Measurements from ENCODE around the gene FOXS1.

GRCh38 chr20:31813611-31814010 is 31.8 kb downstream of the FOXS1 start:
- TF ChIP-seq CTCF (IDR thresholded peaks at IDR 0.05) (no peak), EZH2phosphoT487 (IDR thresholded peaks at IDR 0.05; ENCODE audit: borderline replicate concordance, low read depth) (no peak), TAF1 (IDR thresholded peaks at IDR 0.05; ENCODE audit: borderline replicate concordance, low read depth, low read length) (no peak), FOXJ3 (CRISPR knock-in tag; IDR thresholded peaks at IDR 0.05) (no peak), USF2 (IDR thresholded peaks at IDR 0.05; ENCODE audit: borderline replicate concordance, low read depth, low read length) (no peak), FOXM1 (IDR thresholded peaks at IDR 0.05; ENCODE audit: low read depth) (no peak), FOSL2 (IDR thresholded peaks at IDR 0.05; ENCODE audit: borderline replicate concordance, low read depth) (no peak), EP300 (IDR thresholded peaks at IDR 0.05; ENCODE audit: borderline replicate concordance in 1 of 2, low read depth in 1 of 2, low read length in 1 of 2) (no peak), IRF3 (IDR thresholded peaks at IDR 0.05; ENCODE audit: low read depth, low read length) (no peak), POLR2AphosphoS5 (IDR thresholded peaks at IDR 0.05; ENCODE audit: low read depth, low read length) (no peak)
- TF ChIP-seq, protein P1, sequence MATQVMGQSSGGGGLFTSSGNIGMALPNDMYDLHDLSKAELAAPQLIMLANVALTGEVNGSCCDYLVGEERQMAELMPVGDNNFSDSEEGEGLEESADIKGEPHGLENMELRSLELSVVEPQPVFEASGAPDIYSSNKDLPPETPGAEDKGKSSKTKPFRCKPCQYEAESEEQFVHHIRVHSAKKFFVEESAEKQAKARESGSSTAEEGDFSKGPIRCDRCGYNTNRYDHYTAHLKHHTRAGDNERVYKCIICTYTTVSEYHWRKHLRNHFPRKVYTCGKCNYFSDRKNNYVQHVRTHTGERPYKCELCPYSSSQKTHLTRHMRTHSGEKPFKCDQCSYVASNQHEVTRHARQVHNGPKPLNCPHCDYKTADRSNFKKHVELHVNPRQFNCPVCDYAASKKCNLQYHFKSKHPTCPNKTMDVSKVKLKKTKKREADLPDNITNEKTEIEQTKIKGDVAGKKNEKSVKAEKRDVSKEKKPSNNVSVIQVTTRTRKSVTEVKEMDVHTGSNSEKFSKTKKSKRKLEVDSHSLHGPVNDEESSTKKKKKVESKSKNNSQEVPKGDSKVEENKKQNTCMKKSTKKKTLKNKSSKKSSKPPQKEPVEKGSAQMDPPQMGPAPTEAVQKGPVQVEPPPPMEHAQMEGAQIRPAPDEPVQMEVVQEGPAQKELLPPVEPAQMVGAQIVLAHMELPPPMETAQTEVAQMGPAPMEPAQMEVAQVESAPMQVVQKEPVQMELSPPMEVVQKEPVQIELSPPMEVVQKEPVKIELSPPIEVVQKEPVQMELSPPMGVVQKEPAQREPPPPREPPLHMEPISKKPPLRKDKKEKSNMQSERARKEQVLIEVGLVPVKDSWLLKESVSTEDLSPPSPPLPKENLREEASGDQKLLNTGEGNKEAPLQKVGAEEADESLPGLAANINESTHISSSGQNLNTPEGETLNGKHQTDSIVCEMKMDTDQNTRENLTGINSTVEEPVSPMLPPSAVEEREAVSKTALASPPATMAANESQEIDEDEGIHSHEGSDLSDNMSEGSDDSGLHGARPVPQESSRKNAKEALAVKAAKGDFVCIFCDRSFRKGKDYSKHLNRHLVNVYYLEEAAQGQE (IDR thresholded peaks at IDR 0.05; ENCODE audit: low read depth, low read length): no peak
